OCI-LY7 (cell line): ENCODE measurements around the gene ZNF530. TPM values are rescaled to one million over a fixed set of nuclear protein-coding genes. Genes with fewer than 3 reads are reported as not detected.
A peak's percentile ranks its signal among the peaks of the same experiment; 100 is the strongest.

Experiments used
- BruUV-seq: library from RNA; stranded (reverse); fragments of 400-500 nt; replicated peaks from 2 replicates; lab custom pipeline; 2021; lab: Mats Ljungman, UMichigan
- CTCF ChIA-PET: fragments of 300-600 bp; sonication (Branson Sonifier 250); formaldehyde crosslinking; loops from one replicate; lab custom pipeline; 2022; ENCODE audit warnings: antibody characterized with exemption; ENCODE audit not compliant: unreplicated experiment; lab: Charles Lee
- POLR2A ChIA-PET: fragments of 300-600 bp; sonication (Branson Sonifier 250); formaldehyde crosslinking; loops from one replicate; lab custom pipeline; 2022; ENCODE audit warnings: antibody characterized with exemption; lab: Charles Lee
- DNase-seq: peaks from one replicate; pipeline ENCODE4 v3.0.0-alpha.2; 2015; ENCODE audit warnings: low spot score
- H2AFZ ChIP-seq: fragments of 200-600 bp; sonication (generic), shearing (Covaris generic); 2 replicates; pipeline ENCODE4 v1.6.1; 2014; ENCODE audit warnings: mild to moderate bottlenecking, antibody characterized with exemption, low read length, moderate library complexity
- H3K27ac ChIP-seq: fragments of 200-600 bp; sonication (generic); 2 replicates; pipeline ENCODE4 v1.5.1; 2014; ENCODE audit warnings: mixed run types, low read depth, mild to moderate bottlenecking, moderate library complexity, low read length, inconsistent platforms; ENCODE audit not compliant: poor library complexity, severe bottlenecking
- H3K36me3 ChIP-seq: fragments of 200-600 bp; sonication (generic); 2 replicates; pipeline ENCODE4 v1.6.1; 2014; ENCODE audit warnings: mild to moderate bottlenecking, antibody characterized with exemption, low read length, moderate library complexity, mixed read lengths; ENCODE audit not compliant: insufficient read depth
- H3K4me1 ChIP-seq: fragments of 200-600 bp; sonication (generic); 2 replicates; pipeline ENCODE4 v1.5.1; 2014; ENCODE audit warnings: mild to moderate bottlenecking, low read length; ENCODE audit not compliant: insufficient read depth, poor library complexity, severe bottlenecking
- H3K4me2 ChIP-seq: fragments of 200-600 bp; sonication (generic); 2 replicates; pipeline ENCODE4 v1.6.1; 2014; ENCODE audit warnings: mild to moderate bottlenecking, low read length
- H3K4me3 ChIP-seq: fragments of 200-600 bp; sonication (generic); 2 replicates; pipeline ENCODE4 v1.5.1; 2014; ENCODE audit warnings: mild to moderate bottlenecking, low read depth, low read length; ENCODE audit not compliant: poor library complexity, severe bottlenecking
- H3K79me2 ChIP-seq: fragments of 200-600 bp; sonication (generic); 2 replicates; pipeline ENCODE4 v1.6.1; 2016; ENCODE audit warnings: low read depth, mild to moderate bottlenecking, low read length, moderate library complexity, mixed read lengths; ENCODE audit not compliant: insufficient read depth
- H3K9me2 ChIP-seq: fragments of 200-600 bp; sonication (generic); 2 replicates; pipeline ENCODE4 v1.6.1; 2016; ENCODE audit warnings: mild to moderate bottlenecking, low read length, mixed read lengths; ENCODE audit not compliant: insufficient read depth
- H3K9me3 ChIP-seq: fragments of 200-600 bp; sonication (generic); 2 replicates; pipeline ENCODE4 v1.6.1; 2014; ENCODE audit warnings: mild to moderate bottlenecking, mixed run types, low read length, mixed read lengths
- H4K20me1 ChIP-seq: fragments of 200-600 bp; sonication (generic); 2 replicates; pipeline ENCODE4 v1.6.1; 2014; ENCODE audit warnings: mild to moderate bottlenecking, antibody characterized with exemption, low read length, moderate library complexity, mixed read lengths; ENCODE audit not compliant: insufficient read depth
- EZH2phosphoT487 ChIP-seq: fragments of 200-600 bp; sonication (generic); IDR thresholded peaks from 2 replicates; pipeline ENCODE4 v1.6.1; 2018; ENCODE audit warnings: low read depth, borderline replicate concordance, mild to moderate bottlenecking, mixed run types, antibody characterized with exemption, low read length, moderate library complexity, mixed read lengths
- intact Hi-C: fragments of 100-400 bp; cut with micrococcal nuclease; formaldehyde crosslinking; loops from one replicate; pipeline ENCODE4 v1.10.0; 2022; ENCODE audit not compliant: unreplicated experiment
- total RNA-seq, 2 experiments: library from RNA; depleted of rRNA in 1 of 2; stranded (reverse); fragments of >200 nt in 1 of 2; shearing (Covaris generic) in 1 of 2; gene quantifications; 2 replicates each; pipeline ENCODE4 v1.2.3, GENCODE V29; 2014 to 2022
- TF ChIP-seq, protein P1 (sequence below): fragments of 200-600 bp; sonication (generic); conservative IDR thresholded peaks from 2 replicates; pipeline ENCODE4 v1.5.1; 2014; ENCODE audit warnings: mild to moderate bottlenecking, antibody characterized with exemption, low read length, moderate library complexity, mixed read lengths

Gene ZNF530
- total RNA-seq, 2 experiments from 2014 or later, result 8.0 to 13.4 TPM

DNA sequence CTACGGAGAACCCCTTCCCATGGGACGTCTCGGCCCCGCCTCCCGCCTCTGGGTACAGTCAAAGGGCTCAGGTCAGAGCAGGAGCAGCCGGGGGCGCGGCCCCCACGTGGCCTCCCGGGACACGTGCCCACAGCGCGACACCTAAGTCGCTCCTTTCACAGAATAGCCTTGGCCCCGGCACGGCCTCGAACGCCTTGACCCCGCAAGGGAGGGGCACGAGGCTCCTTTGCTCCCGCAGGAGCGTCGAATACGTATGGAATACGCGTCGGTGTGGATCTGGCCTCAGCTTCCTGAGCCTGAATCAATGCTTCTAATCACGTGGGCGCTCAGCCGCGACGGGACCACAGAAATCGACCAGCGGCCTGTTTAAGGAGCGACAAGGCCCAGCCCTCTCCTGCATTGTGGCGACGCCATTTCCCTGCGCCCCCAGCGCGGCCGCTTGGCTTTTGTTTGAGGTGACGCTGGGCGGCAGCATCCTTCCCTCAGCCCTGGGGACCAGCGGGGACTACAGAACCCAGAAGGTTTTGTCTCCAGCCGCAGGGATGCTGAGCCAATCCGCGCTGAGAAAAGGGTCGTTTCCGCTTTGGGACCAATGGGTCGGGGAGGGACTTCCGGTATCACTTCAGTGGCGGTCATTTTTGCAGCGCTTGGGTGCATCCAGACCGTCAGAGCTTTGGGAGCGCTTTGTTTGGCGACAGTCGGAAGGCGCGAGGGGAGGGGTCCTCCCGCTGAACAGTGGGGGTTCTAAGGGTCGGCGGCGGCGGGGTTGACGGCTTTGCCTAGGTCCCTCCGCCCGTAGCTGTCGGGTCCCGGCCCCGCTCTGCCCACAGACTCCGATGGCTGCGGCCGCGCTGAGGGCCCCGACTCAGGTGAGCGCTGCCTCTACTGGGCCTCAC is 15.9 kb upstream of the ZNF530 start, which contains the start of gene ZIK1:
Gene ZIK1 (plus strand): TSS at position 625 of the 896 bp plus-strand sequence. CDS start 212 bp downstream, at position 837.
- H4K20me1 ChIP-seq, result no peaks in the 10 kb centered on the region
- H3K4me2 ChIP-seq, result no peak within 1 kb of the TSS
- H3K9me3 ChIP-seq, result peaks cover 15% of the 10 kb centered on the region
- DNase-seq, result no peak
- no peaks in the 10 kb centered on the region for H3K9me2 ChIP-seq
- H3K36me3 ChIP-seq, result no peaks in the 10 kb centered on the region
- H3K4me1 ChIP-seq, result no peaks in the 10 kb centered on the region
- ChIA-PET POLR2A (no interaction called here), CTCF (no interaction called here)
- H2AFZ ChIP-seq, result no peak within 1 kb of the TSS
- H3K4me3 ChIP-seq, result no peak within 1 kb of the TSS
- BruUV-seq, result no TSS peak
- intact Hi-C loops, result no loop called here
- H3K79me2 ChIP-seq, result no peaks in the 10 kb centered on the region
- no peak within 1 kb of the TSS for H3K27ac ChIP-seq
- TF ChIP-seq EZH2phosphoT487, result no peak
- TF ChIP-seq, protein P1, sequence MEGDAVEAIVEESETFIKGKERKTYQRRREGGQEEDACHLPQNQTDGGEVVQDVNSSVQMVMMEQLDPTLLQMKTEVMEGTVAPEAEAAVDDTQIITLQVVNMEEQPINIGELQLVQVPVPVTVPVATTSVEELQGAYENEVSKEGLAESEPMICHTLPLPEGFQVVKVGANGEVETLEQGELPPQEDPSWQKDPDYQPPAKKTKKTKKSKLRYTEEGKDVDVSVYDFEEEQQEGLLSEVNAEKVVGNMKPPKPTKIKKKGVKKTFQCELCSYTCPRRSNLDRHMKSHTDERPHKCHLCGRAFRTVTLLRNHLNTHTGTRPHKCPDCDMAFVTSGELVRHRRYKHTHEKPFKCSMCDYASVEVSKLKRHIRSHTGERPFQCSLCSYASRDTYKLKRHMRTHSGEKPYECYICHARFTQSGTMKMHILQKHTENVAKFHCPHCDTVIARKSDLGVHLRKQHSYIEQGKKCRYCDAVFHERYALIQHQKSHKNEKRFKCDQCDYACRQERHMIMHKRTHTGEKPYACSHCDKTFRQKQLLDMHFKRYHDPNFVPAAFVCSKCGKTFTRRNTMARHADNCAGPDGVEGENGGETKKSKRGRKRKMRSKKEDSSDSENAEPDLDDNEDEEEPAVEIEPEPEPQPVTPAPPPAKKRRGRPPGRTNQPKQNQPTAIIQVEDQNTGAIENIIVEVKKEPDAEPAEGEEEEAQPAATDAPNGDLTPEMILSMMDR, result no peak

DNA sequence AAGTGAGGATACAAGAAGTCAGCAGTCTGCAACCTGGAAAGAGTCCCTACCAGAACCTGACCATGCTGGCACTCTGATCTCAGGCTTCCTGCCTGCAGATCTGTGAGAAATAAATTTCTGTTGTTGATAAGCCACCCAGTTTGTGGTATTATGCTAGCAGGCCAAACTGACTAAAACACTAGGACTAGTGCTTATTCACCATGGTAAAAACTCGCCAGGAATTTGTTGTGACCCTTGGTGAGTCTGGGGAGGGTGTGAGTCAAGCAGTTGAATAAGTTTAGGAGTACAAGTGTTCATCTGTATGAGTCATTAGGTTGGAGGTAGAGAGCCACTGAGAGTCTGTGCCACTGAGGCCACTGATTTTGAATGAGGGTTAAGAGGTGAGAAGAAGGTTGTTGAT is 12.2 kb upstream of the ZNF530 start:
- no peak overlapping the region for H3K4me2 ChIP-seq
- H3K79me2 ChIP-seq, result no peaks in the 10 kb centered on the region
- H3K9me2 ChIP-seq, result no peaks in the 10 kb centered on the region
- H3K27ac ChIP-seq, result no peak overlapping the region
- H3K9me3 ChIP-seq, result no peaks in the 10 kb centered on the region
- no peak overlapping the region for H2AFZ ChIP-seq
- no peak for DNase-seq
- ChIA-PET POLR2A (no interaction called here), CTCF (no interaction called here)
- H3K4me3 ChIP-seq, result no peak overlapping the region
- no TSS peak for BruUV-seq
- H3K4me1 ChIP-seq, result no peaks in the 10 kb centered on the region
- no peaks in the 10 kb centered on the region for H4K20me1 ChIP-seq
- intact Hi-C loops, result no loop called here
- H3K36me3 ChIP-seq, result no peaks in the 10 kb centered on the region
- no peak for TF ChIP-seq EZH2phosphoT487
- TF ChIP-seq, protein P1, result no peak

DNA sequence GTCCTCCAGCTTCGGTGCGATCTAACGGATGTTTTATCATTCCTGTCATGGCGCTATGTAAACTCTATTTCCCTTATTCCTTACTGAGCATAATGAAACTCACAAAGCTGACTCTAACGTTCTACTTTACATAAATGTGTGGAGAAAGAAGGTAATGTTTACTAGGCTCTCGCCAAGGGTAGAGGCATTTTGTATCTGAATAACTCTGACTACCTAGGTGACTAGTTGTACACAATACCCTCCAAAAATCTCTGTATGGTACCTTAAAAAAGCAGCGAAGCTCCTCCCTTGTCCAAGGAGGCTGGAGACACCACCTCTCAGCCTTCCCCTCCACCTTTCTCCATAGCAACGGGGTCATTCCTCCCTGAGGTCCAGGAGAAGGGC is 316 bp upstream of the ZNF530 start:
- Histone ChIP-seq H3K27ac (no peak overlapping the region), H3K4me3 (peak overlapping the region; percentile 81), H3K9me3 (peaks cover 10% of the 10 kb centered on the region; the same call in 1 of the 2 replicates), H4K20me1 (no peaks in the 10 kb centered on the region), H3K4me1 (peaks cover 15% of the 10 kb centered on the region), H3K36me3 (peaks cover 29% of the 10 kb centered on the region), H3K9me2 (no peaks in the 10 kb centered on the region), H2AFZ (peak overlapping the region; percentile 95), H3K4me2 (peak overlapping the region; percentile 73), H3K79me2 (no peaks in the 10 kb centered on the region)
- intact Hi-C loops, result no loop called here
- TF ChIP-seq, protein P1, result no peak
- TF ChIP-seq EZH2phosphoT487, result no peak
- ChIA-PET POLR2A (interaction anchor here (0.8 kb wide), 1 partner anchor 11 kb away, joined by 3 read pairs; no protein-coding TSS in a partner anchor), CTCF (no interaction called here)
- no peak for DNase-seq
- no TSS peak for BruUV-seq
